Renal pelvis (tissue), 4 donors: ENCODE data around the gene INO80B. TPM values are rescaled to one million over a fixed set of nuclear protein-coding genes. Genes with fewer than 3 reads are reported as not detected.

ENCODE experiments used
- DNase-seq: peaks from one replicate; pipeline ENCODE4 v3.0.0-alpha.2; 2013
- polyA plus RNA-seq, 3 donors: library from polyadenylated mRNA; unstranded; fragments of 120-200 nt; gene quantifications; one replicate each; pipeline ENCODE4 v1.2.1, GENCODE V29; 2013; ENCODE audit not compliant: insufficient read length in 3 of 3

The INO80B gene
- polyA plus RNA-seq, 3 donors = 26.5 to 38.9 (median 28.7) TPM

DNA sequence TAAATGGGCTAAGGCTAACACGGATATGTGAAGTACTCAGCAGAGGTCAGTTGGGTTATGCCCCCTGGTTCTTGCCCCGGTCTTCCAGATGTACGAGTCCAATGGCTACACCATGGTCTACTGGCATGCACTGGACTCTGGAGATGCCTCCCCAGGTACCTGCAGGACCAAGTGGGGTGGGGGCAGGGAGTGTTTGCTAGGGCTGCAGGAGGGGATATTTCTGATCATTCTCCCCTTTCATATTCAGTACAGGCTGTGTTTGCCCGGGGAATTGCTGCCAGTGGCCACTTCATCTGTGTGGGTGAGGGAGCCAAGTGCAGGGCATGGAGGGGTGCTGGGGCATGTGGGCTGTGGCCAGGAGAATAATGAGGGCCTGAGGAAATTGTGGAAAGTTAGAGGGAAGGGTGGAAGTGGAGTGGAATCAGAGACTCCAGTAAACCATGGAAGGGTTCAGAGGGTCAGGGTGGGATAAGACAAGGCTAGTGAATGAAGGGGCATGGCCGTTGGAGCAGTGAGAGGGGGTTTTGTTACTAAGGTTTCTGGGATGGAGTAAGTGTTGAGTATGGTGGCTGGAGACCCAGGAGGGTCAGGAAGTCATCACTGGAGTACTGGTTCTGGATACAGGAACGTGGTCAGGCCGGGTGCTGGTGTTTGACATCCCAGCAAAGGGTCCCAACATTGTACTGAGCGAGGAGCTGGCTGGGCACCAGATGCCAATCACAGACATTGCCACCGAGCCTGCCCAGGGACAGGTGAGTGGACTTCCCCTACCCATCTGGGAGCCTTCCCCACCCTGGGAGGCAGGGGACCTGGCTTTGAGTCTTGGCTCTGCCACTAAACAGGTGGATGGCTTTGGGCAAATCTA lies 31.4 kb upstream of the INO80B start:
- no peak for DNase-seq

DNA sequence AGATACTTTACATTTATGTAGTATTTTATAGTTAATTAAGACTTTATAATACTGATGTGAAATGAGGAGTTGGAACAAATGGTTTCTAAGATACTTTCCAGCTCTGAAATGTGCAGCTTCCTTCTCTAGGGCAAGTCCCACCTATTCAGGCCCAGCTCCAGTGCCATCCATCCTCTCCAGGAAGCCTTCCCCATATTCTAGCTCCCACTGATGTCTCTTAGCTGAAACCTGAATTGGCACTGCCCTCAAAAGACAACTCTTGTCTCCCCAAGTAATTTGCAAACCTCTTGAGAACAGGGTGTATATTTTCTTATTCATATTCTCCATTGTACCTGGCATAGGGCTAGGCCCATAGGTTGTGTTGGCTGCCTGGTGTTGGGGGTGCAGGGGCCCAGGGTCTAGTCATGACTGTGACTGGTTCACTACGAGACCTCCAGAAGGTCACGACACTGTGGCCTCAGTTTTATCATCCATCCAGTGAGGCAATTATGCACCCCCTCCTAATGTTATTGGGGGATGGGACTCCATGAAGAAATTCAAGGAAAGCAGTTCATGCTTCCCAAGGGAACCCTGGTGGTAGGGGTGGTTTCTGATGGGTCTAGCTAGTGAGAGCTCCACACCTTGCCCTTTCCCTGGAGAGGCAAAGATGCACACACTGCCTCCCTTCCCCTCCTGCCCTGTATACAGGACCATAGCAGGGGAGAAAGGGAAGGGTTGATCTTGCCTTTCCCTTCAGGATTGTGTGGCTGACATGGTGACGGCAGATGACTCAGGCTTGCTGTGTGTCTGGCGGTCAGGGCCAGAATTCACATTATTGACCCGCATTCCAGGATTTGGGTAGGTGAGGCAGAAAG lies 30.5 kb upstream of the INO80B start:
- no peak for DNase-seq

DNA sequence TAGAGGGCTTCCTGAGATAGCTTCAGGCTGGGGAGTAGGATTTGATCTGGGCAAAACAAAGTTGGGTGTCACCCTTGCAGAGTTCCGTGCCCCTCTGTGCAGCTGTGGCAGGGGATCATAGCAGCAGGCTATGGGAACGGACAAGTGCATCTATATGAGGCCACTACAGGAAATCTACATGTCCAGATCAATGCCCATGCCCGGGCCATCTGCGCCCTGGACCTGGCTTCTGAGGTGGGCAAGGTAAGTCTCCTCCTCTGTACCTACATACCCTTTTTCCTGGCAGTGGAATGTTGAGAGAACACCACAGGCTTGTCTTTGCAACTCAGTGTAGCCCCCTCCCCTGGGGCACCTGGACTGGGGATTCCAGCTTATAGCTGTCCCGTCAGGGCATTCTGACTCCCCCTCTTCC lies 29.9 kb upstream of the INO80B start:
- DNase-seq = no peak

DNA sequence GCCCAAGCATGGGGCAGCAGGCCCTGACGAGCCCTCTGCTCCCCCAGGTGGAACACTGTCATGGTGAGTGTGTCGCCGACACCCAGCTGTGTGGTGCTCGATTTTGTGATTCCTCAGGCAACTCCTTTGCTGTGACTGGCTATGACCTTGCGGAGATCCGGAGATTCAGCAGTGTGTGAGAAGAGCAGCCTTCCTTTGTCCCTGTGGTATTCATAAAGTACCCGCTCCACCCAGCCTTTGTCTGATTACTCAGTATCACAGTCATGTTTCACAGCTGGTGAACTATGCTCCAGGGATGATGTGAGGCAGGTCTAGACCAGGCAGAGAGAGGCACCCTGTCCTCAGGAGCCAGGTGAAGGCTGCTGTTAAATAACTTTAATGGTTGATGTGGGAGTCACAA lies 29.4 kb upstream of the INO80B start:
- no peak for DNase-seq

DNA sequence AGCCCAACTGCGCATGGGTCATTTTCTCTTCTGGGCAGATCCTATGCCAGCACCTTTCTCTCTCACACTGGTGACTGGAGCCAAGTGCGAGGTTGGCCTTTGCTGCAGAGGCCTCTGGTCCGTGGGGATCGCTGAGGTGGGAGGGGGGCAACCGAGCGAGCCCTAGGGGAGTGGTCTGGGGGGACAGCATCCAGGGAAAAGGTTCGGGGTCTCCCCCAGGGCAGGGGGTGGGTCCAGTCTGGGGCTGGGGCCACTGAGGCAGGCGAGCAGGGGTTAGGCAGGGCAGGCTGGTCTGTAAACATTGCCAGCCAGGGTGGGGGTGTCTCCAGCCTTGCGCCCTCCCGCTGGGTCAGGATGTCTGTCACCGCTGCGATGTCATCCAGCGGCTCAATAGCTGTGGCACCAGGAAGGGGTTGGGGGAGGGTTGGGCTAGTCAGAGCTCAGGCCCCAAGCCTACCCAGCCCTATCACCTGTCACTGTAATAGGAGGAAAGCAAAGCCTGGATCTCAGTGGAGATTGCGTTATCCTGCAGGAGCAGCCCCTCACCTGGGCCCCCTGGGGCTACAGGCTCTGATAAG lies 28.6 kb upstream of the INO80B start:
- no peak for DNase-seq

DNA sequence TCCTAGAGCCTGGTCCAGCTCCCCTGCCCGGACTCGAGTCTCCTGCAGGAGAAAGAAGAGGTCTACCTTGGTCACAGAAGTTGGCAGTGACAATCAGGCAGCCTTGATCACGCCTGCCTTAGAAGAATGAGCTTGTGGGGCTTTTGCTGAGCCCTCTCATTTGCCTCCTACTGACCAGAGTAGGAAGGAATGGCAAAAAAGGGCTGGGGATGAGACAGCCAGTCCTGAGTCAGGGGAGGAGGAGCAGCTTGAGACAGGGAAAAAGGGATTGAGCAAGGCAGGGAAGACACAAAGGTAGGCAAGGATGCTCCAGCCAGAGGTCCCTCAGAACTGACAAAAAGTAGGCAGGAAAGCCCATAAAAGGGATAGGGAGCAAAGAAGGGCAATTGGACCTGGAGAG lies 27.3 kb upstream of the INO80B start:
- no peak for DNase-seq

DNA sequence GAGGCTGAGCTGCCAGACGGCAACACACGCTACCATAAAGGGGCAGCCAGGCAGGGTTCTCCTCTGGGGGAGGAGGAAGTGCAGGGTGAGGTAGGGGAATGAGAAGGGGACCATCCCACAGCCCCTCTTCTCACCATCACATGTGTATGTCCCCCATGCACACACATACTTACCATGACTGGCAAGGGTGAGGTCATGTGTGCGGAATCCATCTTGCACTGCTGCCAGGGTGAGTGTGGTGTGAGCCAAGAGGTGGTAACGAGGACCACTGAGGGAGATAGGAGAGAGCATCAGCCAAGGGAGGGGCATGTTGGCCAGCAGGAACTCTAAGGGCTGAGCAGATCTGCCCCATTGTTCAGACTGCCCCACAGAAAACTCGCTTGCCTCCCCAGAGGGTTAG lies 26.2 kb upstream of the INO80B start:
- DNase-seq = no peak

DNA sequence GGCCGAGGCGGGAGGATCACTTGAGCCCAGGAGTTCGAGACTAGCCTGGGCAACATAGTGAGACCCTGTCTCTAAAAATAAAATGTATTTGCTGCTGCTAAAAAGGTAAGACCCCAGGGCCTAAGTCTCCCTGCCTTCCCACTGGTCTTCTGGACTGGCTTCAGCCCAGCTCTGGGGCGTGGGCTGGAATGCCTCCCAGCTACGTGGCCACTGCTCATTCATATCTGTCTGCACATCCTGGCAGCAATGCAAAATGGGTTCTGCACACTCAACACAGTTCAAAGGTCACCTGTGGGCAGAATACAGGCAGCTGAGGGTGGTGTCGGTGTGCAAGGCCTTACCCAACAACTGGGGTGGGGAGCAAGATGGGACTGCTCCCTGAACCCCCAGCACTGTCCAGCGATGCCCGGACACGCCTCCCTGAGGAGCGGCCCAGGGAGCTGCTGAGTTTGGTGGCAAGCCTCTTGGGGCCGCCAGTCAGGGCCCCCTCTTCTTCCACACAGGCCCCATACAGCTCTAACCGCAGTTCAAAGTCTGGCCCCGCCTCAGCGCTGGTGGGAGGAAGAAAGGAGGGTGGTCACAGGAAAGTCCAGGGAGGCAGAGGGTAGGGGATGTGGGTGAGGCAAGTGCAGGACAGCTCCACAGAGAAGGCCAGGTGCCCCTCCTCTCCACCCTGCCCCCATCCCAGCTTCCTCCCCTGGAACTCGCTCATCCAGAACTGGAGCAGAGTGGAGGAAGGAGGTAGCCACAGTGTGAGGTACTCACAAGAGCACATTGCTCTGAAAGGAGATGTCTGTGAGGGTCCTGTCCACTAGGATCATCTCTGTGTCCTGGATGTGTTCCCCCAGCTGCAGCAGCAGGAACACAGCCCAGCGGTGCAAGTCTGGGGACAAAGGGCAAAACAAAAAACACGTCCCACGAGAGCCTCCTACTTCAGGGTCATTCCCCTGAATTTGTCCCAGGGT lies 25.1 kb upstream of the INO80B start:
- no peak for DNase-seq

DNA sequence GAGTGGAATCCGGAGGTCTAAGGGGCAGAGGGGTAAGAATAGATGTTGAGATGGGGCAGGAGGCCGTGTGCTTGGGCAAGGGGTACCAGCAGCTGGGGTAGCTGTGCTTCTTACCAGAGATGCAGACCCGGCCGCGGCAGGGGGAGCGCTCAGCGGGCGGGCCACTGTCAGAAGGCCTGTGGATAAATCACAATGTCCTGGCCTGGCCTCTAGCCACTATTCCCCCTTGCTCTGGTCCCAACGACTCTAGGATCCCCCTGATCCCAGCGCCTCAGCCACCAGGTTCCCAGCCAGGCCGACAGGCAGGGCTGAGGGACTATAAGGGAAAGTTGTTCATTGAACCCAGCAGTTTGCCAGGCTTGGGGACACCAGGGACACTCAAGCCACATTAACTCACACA lies 24.4 kb upstream of the INO80B start:
- no peak for DNase-seq

DNA sequence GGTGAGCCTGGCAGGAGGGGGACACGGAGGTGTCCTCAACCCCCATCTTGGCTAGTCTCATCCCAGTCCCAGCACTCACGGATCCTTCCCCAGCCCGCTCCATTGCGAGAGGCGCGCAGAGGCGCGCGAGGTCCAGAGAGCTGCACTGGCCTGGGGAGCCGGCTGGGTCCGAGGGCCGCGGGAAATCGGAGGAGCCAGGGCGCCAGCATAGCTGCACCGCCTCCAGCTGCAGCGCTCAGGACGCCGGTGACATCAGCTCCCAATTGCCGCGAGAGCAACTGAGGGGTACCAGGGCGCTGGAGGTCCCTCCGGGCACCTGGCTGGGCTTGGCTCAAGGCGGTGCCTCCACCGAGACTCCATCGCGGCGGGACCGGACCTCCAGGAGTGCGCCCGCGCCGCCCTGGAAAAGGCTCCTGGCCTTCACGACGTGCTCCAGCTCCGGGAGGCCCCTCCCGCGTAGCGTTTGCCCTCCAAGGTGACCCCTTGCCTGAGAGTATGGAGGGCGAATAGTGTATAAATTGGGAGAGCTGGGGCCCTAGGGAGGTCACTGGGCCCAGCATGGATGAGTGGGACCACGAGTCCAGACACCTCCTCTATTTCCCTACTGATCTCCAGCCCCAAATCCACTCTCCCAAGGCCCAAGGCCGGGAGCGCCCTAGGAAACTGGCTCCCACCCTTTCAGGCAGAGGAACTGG lies 18.6 kb upstream of the INO80B start:
- no peak for DNase-seq

DNA sequence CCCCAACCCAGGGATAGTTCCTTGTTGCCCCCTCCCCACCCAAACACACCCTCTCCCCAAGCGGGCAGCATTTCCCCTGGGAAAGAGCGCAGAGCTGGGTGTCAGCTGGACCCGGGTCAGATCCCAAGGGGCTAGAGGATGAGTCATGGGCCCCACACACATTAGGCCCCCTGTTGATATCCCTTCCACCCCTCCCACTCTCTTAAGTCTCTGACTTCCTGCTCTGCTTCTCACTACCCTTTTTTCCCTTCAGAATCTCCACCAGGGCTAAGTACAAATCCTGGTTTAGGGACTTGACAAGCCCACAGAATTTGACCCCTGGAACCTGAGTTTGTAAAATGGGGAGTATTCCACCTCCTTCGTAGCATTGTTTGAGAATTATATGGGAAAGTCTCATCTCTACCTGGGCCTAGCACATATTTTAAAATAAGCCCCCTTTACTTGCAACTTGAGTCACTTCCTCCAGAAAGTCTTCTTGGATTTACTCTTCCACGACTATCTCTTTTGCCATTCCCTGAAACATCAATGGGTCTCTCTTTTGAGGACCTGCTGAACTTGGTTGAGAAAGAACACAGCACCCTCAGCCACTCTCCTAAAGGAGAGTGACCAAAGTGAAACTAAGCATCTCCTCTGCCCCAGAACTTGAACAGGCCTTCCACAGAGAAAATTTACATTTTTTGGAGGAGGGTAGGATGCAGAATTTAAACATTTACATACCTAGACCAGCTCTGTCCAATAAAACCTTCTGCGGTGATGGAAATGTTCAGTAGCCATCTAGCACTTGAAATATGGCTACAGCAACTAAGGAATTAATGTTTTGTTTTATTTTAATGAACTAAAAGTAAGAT lies 17.8 kb upstream of the INO80B start:
- no peak for DNase-seq

DNA sequence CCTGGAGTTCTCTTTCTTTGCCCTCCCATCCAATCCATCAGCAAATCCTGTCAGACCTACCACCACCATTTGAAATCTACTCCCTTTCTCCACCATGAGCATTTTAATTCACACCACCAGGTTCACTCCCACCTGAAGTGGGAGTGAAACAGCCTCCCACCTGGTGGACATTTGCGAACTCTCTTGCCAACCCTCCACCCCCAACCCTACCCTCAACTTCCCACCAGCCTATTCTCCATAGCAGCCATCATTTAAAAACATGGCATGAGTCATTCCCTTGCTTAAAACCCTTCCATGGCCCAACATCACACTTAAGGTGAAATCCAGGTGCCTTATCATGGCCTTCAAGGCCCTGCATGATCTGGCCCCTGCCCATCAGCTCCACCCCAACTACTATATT lies 16.6 kb upstream of the INO80B start:
- DNase-seq = no peak

DNA sequence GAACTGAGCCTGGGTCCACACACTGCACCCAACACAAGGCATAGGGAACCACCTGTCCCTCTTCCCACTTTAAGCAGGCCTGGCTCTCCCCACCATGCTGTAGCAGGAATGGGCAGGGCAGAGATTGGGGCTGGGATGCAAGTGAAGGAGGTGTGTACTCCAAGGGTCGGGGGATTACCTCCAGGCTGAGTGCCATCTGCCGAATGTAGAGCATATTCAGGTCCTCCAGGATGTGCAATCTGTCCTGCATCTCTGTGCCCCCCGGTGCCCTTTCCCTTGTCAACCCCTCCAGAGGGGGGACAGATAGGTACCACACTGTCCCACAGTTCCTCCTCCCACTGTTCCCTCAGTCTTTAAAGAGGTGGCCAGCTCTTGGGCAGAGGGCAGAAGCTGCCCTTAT lies 15.5 kb upstream of the INO80B start:
- no peak for DNase-seq

DNA sequence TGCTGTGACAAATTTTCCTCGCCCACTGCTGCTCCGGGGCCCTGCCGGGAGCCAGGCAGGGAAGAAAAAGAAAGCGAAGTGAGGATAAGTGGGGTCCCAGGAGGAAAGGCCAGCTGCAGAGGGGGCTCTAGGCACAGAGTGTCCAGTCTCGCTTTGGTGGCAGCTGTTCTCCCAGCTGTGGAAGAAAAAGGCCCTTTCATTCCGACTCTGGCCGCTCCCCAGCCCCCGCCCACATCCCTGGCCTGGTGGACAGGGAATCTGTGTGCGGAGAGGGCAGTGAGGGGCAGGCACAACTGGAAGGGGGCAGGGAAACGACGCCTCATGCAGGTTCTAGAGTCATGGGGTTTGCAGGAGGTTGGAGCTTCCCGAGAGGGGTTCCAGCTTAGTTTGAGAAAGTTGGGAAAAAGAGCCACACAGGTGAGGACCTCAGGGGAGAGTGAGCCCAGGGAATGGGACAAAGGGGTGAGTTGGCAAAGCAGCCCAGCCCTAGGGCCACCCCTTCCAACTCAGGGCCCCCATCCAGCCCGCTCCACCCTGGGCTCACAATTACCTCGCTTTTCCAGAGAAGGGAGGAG lies 15.0 kb upstream of the INO80B start:
- DNase-seq = peak; percentile 65

DNA sequence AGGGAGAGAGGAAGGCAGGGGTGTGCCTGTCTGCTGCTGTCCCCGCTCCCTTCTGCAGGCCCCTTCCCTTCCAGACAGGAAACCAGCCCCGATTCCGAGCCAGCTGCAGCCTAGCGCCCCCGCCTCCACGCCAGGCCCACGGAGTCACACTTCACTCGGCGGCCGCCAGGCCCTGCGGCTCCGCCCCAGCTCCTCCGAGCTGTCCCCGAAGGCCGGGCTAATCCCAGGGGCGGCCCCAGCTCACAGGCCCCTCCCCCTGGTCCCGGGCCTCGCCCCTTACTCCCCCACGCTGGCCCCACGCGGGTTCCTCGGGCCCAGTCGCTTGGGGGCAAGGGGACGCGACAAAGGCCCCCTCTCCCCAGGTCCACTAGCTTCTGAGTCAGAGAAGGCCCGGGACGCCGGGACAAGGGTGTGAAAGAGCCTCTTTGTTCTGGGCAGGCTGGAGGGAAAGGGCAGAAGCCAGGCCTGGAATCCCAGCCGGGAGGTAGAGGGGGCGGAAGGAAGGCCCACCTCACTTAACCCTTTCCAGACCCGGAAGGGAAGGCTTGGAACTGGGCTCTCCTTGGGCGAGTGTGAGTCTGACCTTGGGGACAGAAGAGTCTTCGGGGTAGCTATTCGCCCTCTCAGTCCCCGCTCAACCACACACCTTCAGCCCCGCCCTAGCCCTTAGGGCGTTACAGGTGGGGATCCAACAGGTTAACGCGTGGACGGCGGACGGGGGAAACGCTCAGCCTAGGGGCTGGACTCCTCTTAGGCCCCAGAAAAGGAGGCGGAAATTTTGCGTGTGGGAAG lies 14.3 kb upstream of the INO80B start:
- DNase-seq = peak; percentile 92

DNA sequence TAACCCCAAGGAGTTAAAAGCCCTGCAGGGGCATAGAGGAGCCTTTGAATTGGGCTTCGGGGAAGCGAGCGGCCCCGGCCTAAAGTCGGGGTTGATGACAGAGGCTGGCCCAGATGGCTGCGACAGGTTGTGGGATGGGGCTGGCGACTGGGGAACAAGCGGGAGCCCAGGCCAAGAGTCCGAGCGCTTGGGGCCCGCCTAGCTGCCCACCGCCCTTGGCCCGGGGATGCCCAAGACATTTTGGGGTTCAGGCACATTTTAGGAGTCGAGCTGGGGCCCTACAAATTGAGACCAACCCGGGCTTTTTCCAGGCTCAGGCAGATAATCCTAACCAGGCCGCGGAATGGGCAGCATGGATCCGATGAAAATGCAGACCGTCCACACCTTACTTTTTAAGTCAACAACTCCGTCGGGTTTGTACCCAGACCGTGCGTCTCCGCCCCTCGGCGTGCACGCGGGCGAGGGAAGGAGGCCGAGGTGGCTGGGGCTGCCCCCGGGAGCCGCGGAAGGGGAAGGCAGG lies 13.7 kb upstream of the INO80B start:
- DNase-seq = no peak

DNA sequence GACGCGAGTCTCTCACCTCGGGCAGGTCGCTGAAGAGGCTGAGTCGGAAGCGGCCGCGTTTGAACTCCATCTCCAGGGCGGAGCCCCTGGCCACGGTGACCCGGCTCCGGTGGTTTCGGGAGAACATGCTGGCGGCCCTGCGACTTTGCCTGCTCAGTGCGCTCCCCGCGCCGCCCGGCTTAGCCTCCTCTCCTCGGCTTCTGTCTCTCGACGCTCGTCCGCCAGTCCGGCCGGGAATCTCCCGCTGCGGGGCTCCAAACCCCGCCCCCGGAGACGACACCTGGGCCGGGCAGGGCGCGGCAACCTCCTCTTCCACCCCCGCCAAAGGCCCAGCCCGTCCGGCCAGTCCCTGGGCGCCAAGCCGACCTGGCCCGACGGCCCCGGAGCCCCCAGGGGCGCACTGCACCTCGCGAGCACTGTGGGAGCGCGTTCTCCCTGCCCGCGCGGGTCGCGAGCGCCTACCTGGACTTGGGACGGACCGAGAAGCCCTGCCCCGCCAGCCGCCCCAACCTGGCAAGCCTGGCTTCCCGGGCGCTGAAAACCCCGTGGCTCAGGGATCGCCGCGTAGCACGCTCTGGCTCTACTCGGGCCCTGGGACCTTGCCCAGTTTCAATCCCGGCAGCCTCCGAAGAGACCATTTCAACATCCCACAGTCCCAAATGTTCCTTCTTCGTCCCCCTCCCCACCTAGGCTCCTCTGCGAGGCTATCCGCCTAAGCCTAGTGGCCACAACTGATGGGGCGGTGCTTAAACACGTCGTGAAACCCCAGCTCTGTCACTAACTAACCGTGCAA lies 13.0 kb upstream of the INO80B start, which contains the start of gene RTKN:
TSS of gene RTKN (minus strand) at position 248 of the 793 bp plus-strand sequence. CDS start at position 127, 121 bp downstream.
- peak; percentile 70 for DNase-seq
